ENCODE measurements around the gene TMC7. TPM values are rescaled to one million over a fixed set of nuclear protein-coding genes. Genes with fewer than 3 reads are reported as not detected.
"Not testable (repeated sequence)": the region's sequence is repeated elsewhere in the genome, so short reads cannot be mapped to it uniquely, and the experiment has no call there.

TMC7 gene
- total RNA-seq, 3 donors from 2014 or later (not counting 1 experiment from before 2014, with no cell fraction given), result not detected

- intact Hi-C loops (cut with micrococcal nuclease); H3K27ac ChIP-seq (ENCODE audit: low read length); H3K9me3 Mint-ChIP-seq; H3K27me3 ChIP-seq (ENCODE audit: control insufficient read depth, insufficient read depth, low read length); H3K36me3 Mint-ChIP-seq; H3K27ac Mint-ChIP-seq; H3K9me3 ChIP-seq (ENCODE audit: control insufficient read depth, insufficient read depth, low read length); DNase-seq; H3K4me1 Mint-ChIP-seq; H3K4me1 ChIP-seq (ENCODE audit: control insufficient read depth, insufficient read depth, low read length); H3K4me3 Mint-ChIP-seq; H3K4me3 ChIP-seq (ENCODE audit: low read length); H3K36me3 ChIP-seq (ENCODE audit: control insufficient read depth, insufficient read depth, low read length); ATAC-seq: not testable (repeated sequence)
- 89% methylated on average over 9 of the region's 9 CpGs for WGBS (ENCODE audit: insufficient coverage)
- peaks cover 8 to 10% of the 10 kb centered on the region in 2 donors for H3K27me3 Mint-ChIP-seq (ENCODE audit: low read depth in 2 of 2)
These were observed 12.8 kb downstream of the TMC7 start for GRCh38 chr16:18996536-18996935.

GRCh38 chr16:18997001-18997400 is 13.3 kb downstream of the TMC7 start:
- H3K9me3 Mint-ChIP-seq; intact Hi-C loops (cut with micrococcal nuclease); H3K27ac ChIP-seq (ENCODE audit: low read length); H3K36me3 ChIP-seq (ENCODE audit: control insufficient read depth, insufficient read depth, low read length); H3K36me3 Mint-ChIP-seq; H3K27me3 ChIP-seq (ENCODE audit: control insufficient read depth, insufficient read depth, low read length); H3K4me1 Mint-ChIP-seq; H3K4me3 Mint-ChIP-seq; DNase-seq; H3K27ac Mint-ChIP-seq; H3K4me3 ChIP-seq (ENCODE audit: low read length); ATAC-seq; H3K9me3 ChIP-seq (ENCODE audit: control insufficient read depth, insufficient read depth, low read length); H3K4me1 ChIP-seq (ENCODE audit: control insufficient read depth, insufficient read depth, low read length): not testable (repeated sequence)
- WGBS (ENCODE audit: insufficient coverage), result 94% methylated on average over 9 of the region's 9 CpGs
- H3K27me3 Mint-ChIP-seq (ENCODE audit: low read depth in 2 of 2), result peaks cover 8 to 10% of the 10 kb centered on the region in 2 donors

GRCh38 chr16:18999045-18999393 is 15.3 kb downstream of the TMC7 start:
- H3K27ac ChIP-seq (ENCODE audit: low read length), result no peak overlapping the region
- no peaks in the 10 kb centered on the region for H3K4me1 ChIP-seq (ENCODE audit: control insufficient read depth, insufficient read depth, low read length)
- DNase-seq (no peak), ATAC-seq (no peak)
- TF ChIP-seq CTCF (IDR thresholded peaks at IDR 0.05), result no peak
- no peak overlapping the region for H3K27ac Mint-ChIP-seq
- H3K9me3 ChIP-seq (ENCODE audit: control insufficient read depth, insufficient read depth, low read length), result no peaks in the 10 kb centered on the region
- H3K36me3 Mint-ChIP-seq, result no peaks in the 10 kb centered on the region
- no peaks in the 10 kb centered on the region for H3K27me3 ChIP-seq (ENCODE audit: control insufficient read depth, insufficient read depth, low read length)
- intact Hi-C loops (cut with micrococcal nuclease), result no loop called here
- H3K9me3 Mint-ChIP-seq, result no peaks in the 10 kb centered on the region
- 84% methylated on average over 4 of the region's 4 CpGs for WGBS (ENCODE audit: insufficient coverage)
- no peak overlapping the region for H3K4me3 ChIP-seq (ENCODE audit: low read length)
- peaks cover 0 to 10% of the 10 kb centered on the region in 2 donors for H3K4me1 Mint-ChIP-seq
- no peaks in the 10 kb centered on the region for H3K36me3 ChIP-seq (ENCODE audit: control insufficient read depth, insufficient read depth, low read length)
- H3K27me3 Mint-ChIP-seq (ENCODE audit: low read depth in 2 of 2), result peaks cover 8 to 10% of the 10 kb centered on the region in 2 donors
- no peak overlapping the region for H3K4me3 Mint-ChIP-seq

- 62% methylated on average over 4 of the region's 4 CpGs for WGBS (ENCODE audit: insufficient coverage)
- Histone ChIP-seq H3K4me1 (ENCODE audit: control insufficient read depth, insufficient read depth, low read length) (no peaks in the 10 kb centered on the region), H3K4me3 (ENCODE audit: low read length) (no peak overlapping the region), H3K27ac (ENCODE audit: low read length) (no peak overlapping the region), H3K9me3 (ENCODE audit: control insufficient read depth, insufficient read depth, low read length) (no peaks in the 10 kb centered on the region), H3K27me3 (ENCODE audit: control insufficient read depth, insufficient read depth, low read length) (no peaks in the 10 kb centered on the region), H3K36me3 (ENCODE audit: control insufficient read depth, insufficient read depth, low read length) (no peaks in the 10 kb centered on the region)
- DNase-seq, result no peak
- no peaks in the 10 kb centered on the region for H3K36me3 Mint-ChIP-seq
- peaks cover under 1 to 3% of the 10 kb centered on the region in 2 donors for H3K27me3 Mint-ChIP-seq (ENCODE audit: low read depth in 2 of 2)
- no peaks in the 10 kb centered on the region for H3K9me3 Mint-ChIP-seq
- H3K4me3 Mint-ChIP-seq, result no peak overlapping the region
- peaks cover 0 to 10% of the 10 kb centered on the region in 2 donors for H3K4me1 Mint-ChIP-seq
- intact Hi-C loops (cut with micrococcal nuclease), result no loop called here
- H3K27ac Mint-ChIP-seq, result no peak overlapping the region
- TF ChIP-seq CTCF (IDR thresholded peaks at IDR 0.05), result no peak
- ATAC-seq, result no peak
These were observed 18.1 kb downstream of the TMC7 start for GRCh38 chr16:19001788-19002187.

- H3K36me3 ChIP-seq (ENCODE audit: control insufficient read depth, insufficient read depth, low read length), result no peaks in the 10 kb centered on the region
- H3K27ac ChIP-seq (ENCODE audit: low read length), result no peak overlapping the region
- H3K4me3 Mint-ChIP-seq, result no peak overlapping the region
- no peaks in the 10 kb centered on the region for H3K9me3 ChIP-seq (ENCODE audit: control insufficient read depth, insufficient read depth, low read length)
- no peaks in the 10 kb centered on the region for H3K4me1 ChIP-seq (ENCODE audit: control insufficient read depth, insufficient read depth, low read length)
- TF ChIP-seq CTCF (IDR thresholded peaks at IDR 0.05), result no peak
- peaks cover 0 to 3% of the 10 kb centered on the region in 2 donors for H3K27me3 Mint-ChIP-seq (ENCODE audit: low read depth in 2 of 2)
- no peaks in the 10 kb centered on the region for H3K9me3 Mint-ChIP-seq
- H3K27ac Mint-ChIP-seq, result no peak overlapping the region
- 83% methylated on average over 4 of the region's 4 CpGs for WGBS (ENCODE audit: insufficient coverage)
- ATAC-seq (no peak), DNase-seq (no peak)
- H3K4me1 Mint-ChIP-seq, result peaks cover 0 to 10% of the 10 kb centered on the region in 2 donors
- H3K36me3 Mint-ChIP-seq, result no peaks in the 10 kb centered on the region
- no peaks in the 10 kb centered on the region for H3K27me3 ChIP-seq (ENCODE audit: control insufficient read depth, insufficient read depth, low read length)
- intact Hi-C loops (cut with micrococcal nuclease), result no loop called here
- H3K4me3 ChIP-seq (ENCODE audit: low read length), result no peak overlapping the region
These were observed 20.2 kb downstream of the TMC7 start for GRCh38 chr16:19003935-19004334.

All from natural killer cell (primary cell).